ENCODE results near the gene PEX5.
"Not testable (repeated sequence)": the region's sequence is repeated elsewhere in the genome, so short reads cannot be mapped to it uniquely, and the experiment has no call there.

Gene PEX5

GRCh38 chr12:7169951-7170350 lies 19.5 kb upstream of the PEX5 start:
- in situ Hi-C loops (cut with HindIII; ENCODE audit: low sequenced_read_pairs) = no loop called here
- TF ChIP-seq CTCF (IDR thresholded peaks at IDR 0.05; ENCODE audit: low read depth, low read length, missing control alignments) = no peak
- no peak for DNase-seq (ENCODE audit: low read depth)
- no peak overlapping the region for H3K4me3 ChIP-seq (ENCODE audit: low read depth, low read length)

GRCh38 chr12:7171854-7172253 lies 17.6 kb upstream of the PEX5 start:
- no peak for TF ChIP-seq CTCF (IDR thresholded peaks at IDR 0.05; ENCODE audit: low read depth, low read length, missing control alignments)
- no peak for DNase-seq (ENCODE audit: low read depth)
- no peak overlapping the region for H3K4me3 ChIP-seq (ENCODE audit: low read depth, low read length)
- in situ Hi-C loops (cut with HindIII; ENCODE audit: low sequenced_read_pairs) = no loop called here

GRCh38 chr12:7175493-7175892 lies 14.0 kb upstream of the PEX5 start:
- in situ Hi-C loops (cut with HindIII; ENCODE audit: low sequenced_read_pairs) = no loop called here
- DNase-seq (ENCODE audit: low read depth) = no peak

GRCh38 chr12:7176595-7176994 lies 12.9 kb upstream of the PEX5 start:
- no peak overlapping the region for H3K4me3 ChIP-seq (ENCODE audit: low read depth, low read length)
- no peak for TF ChIP-seq CTCF (IDR thresholded peaks at IDR 0.05; ENCODE audit: low read depth, low read length, missing control alignments)
- in situ Hi-C loops (cut with HindIII; ENCODE audit: low sequenced_read_pairs) = no loop called here
- no peak for DNase-seq (ENCODE audit: low read depth)

More at GRCh38 chr12:7175493-7175892, 14.0 kb upstream of the PEX5 start:
- H3K4me3 ChIP-seq (ENCODE audit: low read depth, low read length) = no peak overlapping the region
- no peak for TF ChIP-seq CTCF (IDR thresholded peaks at IDR 0.05; ENCODE audit: low read depth, low read length, missing control alignments)

GRCh38 chr12:7178481-7178880 lies 11.0 kb upstream of the PEX5 start:
- no peak for TF ChIP-seq CTCF (IDR thresholded peaks at IDR 0.05; ENCODE audit: low read depth, low read length, missing control alignments)
- DNase-seq (ENCODE audit: low read depth) = no peak
- in situ Hi-C loops (cut with HindIII; ENCODE audit: low sequenced_read_pairs) = no loop called here
- no peak overlapping the region for H3K4me3 ChIP-seq (ENCODE audit: low read depth, low read length)

- no peak for DNase-seq (ENCODE audit: low read depth)
- TF ChIP-seq CTCF (IDR thresholded peaks at IDR 0.05; ENCODE audit: low read depth, low read length, missing control alignments) = no peak
- no peak overlapping the region for H3K4me3 ChIP-seq (ENCODE audit: low read depth, low read length)
- in situ Hi-C loops (cut with HindIII; ENCODE audit: low sequenced_read_pairs) = no loop called here
Observed at GRCh38 chr12:7180685-7181084, 8.8 kb upstream of the PEX5 start.

- DNase-seq (ENCODE audit: low read depth); H3K4me3 ChIP-seq (ENCODE audit: low read depth, low read length); in situ Hi-C loops (cut with HindIII; ENCODE audit: low sequenced_read_pairs): not testable (repeated sequence)
Observed at GRCh38 chr12:7186058-7186457, 3.4 kb upstream of the PEX5 start.
